NCI-H510A treated with DMSO at 0.1 percent for 48 hours (cell line): ENCODE measurements around the gene NEB.

Source experiments
- DNase-seq: peaks from one replicate; lab custom pipeline; 2025; lab: John Stamatoyannopoulos, UW

Gene NEB

GRCh38 chr2:151556121-151556520 is 178.2 kb downstream of the NEB start:
- no peak for DNase-seq

GRCh38 chr2:151552287-151552686 is 182.0 kb downstream of the NEB start:
- no peak for DNase-seq

- DNase-seq: no peak
Measured at GRCh38 chr2:151551556-151551955, 182.7 kb downstream of the NEB start.

GRCh38 chr2:151549191-151549590 is 185.1 kb downstream of the NEB start:
- no peak for DNase-seq

- DNase-seq: no peak
Measured at GRCh38 chr2:151544449-151544848, 189.8 kb downstream of the NEB start.

DNA sequence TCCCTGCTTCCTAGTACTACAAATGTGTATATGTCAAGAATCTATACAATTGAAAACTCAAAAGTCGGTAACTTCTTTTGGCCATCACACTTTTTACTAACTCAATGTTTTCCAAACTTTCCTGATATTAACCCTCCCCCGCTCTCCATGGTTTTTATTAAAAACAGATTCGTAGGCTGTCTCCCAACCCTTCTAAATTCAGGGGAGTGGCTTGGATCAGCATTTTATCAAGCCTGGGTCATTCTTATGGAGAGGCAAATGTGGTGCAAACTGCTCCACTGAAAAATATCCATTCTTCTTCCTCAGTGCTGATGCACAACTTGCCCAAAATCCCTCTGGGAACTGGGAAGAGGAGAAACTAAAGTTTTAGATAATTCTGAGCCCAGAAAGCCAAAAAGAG is 190.4 kb downstream of the NEB start:
- DNase-seq: no peak

DNA sequence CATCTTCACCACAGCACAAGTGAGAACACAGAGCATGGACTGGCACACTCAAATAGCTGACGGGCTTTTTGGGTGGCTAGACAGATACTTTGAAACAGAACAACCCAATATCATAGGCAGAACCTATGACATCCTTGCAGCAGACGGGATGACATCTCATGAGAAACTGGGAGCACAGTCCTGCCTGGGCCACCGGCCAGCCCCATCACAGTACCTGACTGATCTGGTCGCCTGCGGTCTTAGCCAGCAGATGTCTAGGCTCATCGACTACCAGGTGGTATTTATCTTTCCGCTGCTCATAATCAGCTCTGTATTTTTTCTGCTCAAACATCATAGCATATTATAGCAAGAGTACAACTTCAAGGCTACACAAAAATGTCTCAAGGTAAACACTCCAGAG is 200.3 kb downstream of the NEB start:
- no peak for DNase-seq

DNA sequence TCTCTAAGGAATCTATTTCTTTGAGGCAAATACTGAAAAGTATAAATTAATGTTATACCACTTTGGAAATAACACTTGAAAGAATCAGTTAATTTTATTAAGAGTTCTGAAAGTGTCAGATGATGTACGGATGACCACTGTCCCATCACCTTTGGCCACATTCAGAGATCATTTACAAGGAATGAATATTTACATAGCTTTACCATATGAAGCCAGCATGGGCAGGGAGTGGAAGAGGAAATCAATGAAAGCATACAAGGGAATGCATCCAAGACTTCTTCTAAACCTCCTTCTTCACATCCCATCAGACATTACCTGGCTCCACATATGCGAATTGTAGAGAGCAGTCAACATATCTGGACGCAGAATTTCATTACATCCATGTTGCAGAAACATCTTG is 201.1 kb downstream of the NEB start:
- no peak for DNase-seq

- DNase-seq: no peak
Measured at GRCh38 chr2:151526572-151527090, 207.6 kb downstream of the NEB start.

DNA sequence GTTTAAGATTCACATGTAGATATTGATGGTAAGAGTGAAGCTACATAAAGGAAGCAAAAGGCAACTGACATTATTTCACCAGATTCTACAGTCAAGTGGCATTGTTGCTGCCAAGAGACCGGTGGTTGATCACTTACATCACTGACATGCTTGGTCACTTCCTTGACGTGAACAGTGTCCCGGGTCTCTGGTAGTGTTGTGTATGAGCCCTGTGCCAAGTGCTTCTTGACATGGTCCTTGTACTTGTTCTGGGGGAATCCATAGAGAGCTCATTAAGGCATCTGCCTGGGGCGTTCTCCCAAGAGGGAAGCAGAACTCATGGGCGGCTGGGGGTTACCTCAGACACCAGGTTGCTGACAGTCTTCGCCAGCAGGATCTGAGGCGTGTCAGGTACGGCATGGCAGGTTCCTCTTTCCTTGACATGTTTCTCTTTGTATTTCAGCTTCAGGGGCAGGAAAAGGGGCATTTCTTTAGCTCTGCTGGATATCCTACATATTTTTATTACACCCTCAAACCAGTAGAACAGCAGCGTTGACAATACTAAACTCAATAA is 208.4 kb downstream of the NEB start:
- no peak for DNase-seq

- no peak for DNase-seq
Measured at GRCh38 chr2:151523850-151524249, 210.4 kb downstream of the NEB start.

DNA sequence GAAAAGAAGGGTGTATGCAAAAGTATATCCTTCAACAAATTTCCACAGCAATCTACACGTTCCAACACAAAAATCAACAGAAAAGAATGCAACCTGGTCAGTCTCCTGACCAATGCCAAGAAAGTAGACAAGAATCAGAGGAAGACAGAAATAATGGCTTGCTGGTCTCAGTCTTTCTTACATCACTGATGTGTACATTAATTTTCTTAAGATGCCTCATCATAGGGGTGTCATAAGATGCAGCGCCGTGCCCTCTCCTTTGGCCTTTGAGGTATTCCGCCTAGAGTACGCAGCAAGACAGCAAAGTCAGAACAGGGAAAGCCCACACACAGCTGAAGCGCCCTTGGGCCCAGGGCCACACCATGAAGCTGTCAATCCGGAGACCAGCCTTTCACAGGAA is 211.7 kb downstream of the NEB start:
- DNase-seq: no peak

GRCh38 chr2:151520976-151521375 is 213.3 kb downstream of the NEB start:
- DNase-seq: no peak

GRCh38 chr2:151518802-151519201 is 215.5 kb downstream of the NEB start:
- DNase-seq: no peak

- no peak for DNase-seq
Measured at GRCh38 chr2:151508519-151508918, 225.8 kb downstream of the NEB start.

- DNase-seq: no peak
Measured at GRCh38 chr2:151506170-151506569, 228.1 kb downstream of the NEB start.

DNA sequence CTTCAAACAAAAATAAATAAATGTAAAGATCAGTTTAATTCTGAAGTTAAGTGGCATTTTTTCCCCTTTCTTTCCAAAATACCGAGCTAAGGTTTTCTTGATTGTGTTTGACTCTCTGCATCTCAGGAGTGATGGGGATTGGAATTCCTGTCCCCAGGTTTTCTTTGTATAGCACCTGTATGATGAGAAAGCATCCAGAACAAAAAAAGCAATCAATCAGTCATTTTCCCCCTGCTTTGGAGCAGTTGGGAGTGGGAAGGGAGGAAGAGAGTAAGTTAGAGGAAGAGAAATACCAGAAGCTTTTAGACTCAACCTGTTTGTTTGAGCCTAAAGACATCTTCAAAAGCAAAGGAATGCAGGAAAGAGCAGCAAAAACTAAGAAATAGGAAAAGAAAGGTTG is 236.1 kb downstream of the NEB start:
- no peak for DNase-seq

DNA sequence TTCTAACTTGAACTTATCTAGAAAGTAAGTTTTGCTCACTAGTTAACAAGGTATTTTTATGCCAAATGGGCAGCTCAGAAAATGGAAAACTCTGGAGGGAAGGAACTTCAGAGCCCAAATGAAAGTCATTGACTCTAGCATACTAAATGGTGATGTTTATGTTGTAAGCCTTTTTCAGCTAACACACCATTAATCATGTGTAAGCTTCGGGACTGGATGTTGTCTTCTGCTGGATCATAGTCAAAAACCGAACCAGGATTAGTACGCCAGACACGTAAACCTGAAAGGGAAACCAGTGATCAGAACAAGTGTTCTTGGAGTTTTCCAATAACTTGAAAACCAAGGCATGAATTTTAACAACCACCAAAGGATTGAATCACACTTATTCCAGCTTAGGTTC is 242.8 kb downstream of the NEB start:
- DNase-seq: no peak

DNA sequence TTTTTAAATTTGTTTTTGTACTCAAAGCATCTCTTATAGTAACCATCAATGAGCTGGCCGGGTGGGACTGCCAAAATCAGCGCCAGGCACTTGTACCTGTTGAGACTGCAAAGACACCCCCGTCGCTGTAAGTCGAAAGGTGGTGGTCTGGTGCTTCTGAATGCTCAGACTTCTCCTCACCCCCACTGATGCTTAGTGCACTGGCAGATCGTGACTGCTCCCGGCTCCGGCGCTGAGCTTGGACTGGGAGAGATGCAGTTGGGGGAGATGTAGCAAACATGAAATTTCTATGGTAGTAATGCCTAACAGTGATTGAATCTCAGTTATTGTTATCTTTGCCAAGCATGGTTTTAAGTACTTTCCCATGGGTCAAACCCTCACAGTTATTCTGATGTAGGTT is 244.0 kb downstream of the NEB start:
- DNase-seq: no peak

DNA sequence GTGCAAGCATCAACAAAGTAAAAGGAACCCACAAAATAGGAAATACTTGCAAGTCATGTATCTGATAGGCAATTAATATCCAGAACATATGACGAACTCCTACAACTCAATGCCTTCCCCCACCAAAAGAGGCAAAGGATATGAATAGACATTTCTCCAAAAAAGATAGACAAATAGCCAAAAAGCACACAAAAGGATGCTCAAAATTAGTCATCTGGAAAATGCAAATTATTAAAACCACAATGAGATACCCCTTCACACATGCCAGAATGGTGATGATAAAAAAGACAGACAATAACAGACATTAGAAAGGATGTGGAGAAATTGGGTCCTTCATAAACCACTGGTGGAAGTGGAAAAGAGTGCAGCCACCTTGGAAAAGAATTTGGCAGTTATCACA is 248.2 kb downstream of the NEB start:
- no peak for DNase-seq

DNA sequence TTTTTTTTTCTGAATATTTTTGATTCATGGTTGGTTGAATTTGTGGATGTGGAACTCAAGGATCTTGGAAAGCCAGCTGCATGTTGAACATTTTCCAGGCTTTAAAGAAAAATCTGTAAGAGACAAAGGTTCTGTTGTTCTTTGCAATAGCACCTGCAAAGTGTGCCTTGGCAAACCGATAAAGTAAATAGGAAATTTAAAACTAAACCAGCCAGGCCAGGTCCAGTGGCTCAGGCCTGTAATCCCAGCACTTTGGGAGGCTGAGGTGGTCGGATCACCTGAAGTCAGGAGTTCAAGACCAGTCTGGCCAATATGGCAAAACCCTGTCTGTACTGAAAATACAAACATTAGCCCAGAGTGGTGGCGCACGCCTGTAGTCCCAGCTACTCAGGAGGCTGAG is 250.2 kb downstream of the NEB start:
- no peak for DNase-seq

DNA sequence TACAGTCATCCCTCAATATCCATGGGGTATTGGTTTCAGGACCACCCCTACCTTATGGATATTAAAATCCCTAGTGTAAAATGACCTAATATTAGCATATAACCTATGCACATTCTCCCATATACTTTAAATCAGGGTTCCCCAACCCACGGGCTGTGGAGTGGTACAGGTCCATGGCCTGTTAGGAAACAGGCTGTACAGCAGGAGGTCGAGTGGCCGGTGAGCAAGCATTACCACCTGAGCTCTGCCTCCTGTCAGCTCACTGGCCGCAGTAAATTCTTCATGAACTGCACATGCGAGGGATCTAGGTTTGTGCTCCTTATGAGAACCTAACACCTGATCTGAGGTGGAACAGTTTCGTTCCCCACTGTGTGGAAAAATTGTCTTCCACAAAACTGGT is 250.7 kb downstream of the NEB start:
- DNase-seq: no peak

DNA sequence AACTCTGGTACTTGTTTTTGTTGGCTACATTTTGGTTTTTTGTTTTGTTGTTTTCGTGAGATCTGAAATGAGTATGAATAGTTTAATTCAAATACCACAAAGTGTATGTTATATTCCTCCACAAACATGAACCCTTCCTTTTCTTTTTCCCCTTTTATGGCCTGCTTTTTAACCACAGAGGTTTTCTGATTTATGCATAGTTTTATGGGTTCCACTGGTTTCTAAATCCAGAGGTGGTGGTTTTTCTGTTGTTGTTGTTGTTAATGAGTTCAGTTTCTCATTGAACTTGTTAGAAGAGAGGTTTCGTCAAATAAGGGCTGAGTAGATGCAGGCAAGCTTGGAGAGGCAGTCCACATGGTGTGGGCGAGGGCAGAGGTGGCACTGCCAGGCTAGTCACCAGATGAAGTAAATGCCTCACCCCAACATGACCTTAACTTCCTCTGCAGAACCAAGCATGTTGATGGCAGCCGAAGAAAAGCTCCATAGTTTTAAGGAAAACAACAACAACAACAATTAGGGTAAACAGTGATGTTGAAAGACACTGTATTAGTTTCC is 252.0 kb downstream of the NEB start:
- no peak for DNase-seq

DNA sequence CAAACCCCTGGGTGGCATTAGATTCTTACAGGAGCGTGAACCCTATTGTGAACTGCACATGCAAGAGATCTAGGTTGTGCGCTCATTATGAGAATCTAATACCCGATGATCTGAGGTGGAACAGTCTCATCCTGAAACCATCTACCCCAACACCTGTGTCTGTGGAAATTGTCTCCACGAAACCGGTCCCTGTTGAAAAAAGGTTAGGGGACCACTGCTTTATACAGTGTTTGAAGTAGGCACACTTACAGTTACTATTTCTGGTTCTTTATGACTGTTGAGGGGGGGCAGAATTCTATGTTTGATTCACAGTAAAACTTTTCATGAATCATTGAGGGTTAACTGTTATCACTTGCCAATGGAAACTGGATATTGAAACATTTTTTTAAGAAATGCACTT is 252.5 kb downstream of the NEB start:
- no peak for DNase-seq
